Cerebellar nuclear complex (tissue), 1 donor: Measurements from ENCODE around the gene ADAM12.
"Not testable (repeated sequence)": the region's sequence is repeated elsewhere in the genome, so short reads cannot be mapped to it uniquely, and the experiment has no call there.

ENCODE experiments used
- DNase-seq, 2 experiments: peaks; one replicate each; lab custom pipeline; 2025; lab: John Stamatoyannopoulos, UW

ADAM12 gene

DNA sequence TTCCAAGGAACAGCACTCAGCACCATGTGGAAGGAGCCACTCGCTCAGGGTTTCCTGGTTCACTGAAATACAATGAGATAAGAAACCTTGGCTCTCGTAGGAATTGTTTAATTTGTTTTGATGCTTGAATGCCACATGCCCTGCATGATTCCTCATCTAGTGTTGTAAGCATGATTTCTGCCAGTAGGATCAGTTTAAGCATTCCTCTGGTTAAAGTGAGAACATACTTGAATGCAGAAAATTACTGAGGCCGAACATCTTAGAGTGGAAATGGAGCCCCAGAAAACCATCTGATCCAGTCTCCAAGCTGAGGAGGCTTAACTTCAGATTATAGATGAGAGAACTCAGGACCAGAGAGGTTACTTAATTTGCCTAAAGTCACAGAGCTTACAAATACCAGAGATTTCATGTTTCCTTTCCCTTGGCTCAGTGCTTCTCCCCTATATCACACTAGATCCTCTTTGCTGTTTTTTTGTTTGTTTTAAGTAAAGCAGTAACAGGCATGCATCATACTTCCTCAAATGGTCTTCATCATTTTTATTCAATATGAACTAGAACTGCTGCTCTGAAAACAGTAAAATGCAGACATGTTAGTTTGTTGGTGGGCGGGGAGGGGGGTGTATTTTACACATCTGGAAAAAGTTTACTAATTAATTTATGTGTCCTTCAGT lies 125.1 kb downstream of the ADAM12 start:
- DNase-seq: no peak

DNA sequence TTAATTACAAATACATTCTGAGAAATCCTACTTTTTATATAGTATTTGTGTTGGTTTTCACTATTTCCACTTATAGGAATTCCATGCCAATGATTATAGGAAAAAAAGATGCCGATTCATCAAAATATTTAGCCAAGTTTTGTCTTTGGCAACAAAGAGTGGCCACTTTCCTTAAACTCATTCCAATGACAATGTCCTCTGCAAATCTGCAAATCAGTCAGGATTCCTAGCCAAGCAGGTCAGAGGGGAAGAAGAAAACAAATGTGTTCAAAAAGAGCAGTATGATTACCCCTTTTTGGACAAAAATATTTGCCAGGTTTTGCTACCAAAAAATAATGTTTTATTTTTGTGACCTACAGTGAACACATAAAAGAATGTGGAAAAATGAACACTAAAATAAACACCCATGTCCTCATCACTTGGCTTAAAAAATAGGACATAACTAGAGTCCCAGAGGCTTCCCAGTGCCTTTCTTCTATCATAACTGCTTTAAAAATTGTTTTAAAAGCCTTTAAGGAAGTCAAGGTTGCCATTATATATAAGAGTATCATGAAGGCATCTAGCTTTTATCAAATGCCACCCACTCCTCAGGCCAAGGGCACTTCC lies 125.9 kb downstream of the ADAM12 start:
- no peak for DNase-seq

DNA sequence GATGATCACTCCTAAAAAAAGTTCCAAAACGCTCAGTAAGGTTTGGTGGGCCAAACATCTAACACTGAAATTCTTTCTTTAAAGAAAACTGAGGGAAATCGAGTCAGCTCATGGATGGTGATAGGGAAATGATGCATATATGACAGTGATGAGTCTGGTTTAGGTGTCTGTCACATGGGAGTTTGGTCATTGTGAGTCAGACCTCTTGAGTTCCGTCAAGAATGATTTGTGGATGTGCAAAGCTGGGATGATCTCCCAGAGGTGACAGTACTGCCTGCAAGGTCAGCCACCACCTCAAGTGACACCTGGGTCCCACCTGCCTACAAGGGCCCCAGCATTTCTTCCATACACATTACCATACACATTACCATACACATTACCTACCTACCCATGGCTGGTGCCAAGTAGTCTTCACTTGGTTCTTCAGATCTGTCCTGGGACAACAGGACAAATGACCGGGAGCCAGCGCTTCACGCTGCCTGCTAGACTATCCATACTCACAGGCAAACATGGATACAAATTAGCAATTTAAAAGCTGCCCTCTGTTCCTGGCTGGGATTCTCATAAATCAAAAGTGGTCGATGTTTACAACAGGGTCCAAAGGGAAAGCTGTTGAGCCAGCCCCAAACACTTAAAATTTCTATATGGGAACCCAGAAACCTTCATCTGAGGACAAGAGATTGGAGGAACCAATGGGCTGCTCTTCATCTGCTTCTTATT lies 128.4 kb downstream of the ADAM12 start:
- no peak for DNase-seq

DNA sequence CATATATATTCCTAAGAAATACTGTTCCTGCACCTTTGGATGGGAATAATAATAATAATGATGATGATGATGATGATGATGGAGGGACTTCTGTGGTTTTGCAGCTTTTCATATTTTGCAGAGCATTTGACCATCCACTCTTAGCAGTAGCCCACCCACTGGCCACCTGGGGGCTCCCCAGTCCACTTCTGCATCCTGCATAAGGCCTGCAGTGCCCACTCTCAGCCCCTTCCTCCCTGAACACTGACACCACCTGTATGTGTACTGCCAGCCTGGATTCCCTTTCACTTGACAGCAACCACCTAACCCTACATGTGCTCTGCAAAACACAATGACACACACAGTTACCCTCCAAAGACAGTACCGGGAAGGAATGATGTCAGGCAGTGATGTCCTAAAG lies 131.4 kb downstream of the ADAM12 start:
- DNase-seq: no peak

DNA sequence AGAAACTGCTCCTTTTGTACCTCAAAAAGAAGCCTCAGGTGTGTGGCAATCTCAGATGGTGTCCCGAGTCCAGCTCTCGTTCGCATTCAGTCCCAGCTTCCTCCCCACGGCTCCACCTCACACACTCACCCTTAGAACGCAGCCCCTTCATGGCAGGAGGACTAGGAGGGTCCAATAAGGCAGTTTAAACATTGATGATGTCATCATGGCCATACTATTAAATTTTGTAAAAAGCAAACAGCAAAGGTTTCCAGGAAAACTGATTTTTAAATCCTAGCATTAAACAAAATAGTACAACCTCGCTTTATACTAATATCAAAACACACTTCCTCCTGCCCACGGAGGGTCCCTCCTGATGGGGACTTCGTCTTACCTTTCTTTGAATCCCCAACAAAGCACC lies 133.0 kb downstream of the ADAM12 start:
- no peak for DNase-seq

DNA sequence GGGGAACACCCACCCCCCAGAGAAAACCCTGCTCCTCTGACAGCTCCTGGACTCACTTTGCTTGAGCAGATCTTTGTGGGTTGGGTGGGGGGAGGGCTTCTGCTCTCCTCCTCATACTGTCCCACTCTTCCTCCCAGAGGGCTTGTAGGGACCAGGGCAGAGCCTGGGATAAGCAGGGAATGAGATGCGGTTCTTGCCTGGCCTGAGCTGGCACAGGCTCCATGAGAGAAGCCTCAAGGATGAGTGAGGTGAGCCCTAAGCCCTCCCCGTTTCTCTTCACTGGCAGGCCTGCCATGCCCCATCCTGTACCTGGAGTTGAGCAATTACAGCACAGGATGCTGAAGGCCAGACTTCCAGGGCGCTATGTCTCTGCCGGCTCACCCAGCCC lies 134.7 kb downstream of the ADAM12 start:
- DNase-seq: no peak

DNA sequence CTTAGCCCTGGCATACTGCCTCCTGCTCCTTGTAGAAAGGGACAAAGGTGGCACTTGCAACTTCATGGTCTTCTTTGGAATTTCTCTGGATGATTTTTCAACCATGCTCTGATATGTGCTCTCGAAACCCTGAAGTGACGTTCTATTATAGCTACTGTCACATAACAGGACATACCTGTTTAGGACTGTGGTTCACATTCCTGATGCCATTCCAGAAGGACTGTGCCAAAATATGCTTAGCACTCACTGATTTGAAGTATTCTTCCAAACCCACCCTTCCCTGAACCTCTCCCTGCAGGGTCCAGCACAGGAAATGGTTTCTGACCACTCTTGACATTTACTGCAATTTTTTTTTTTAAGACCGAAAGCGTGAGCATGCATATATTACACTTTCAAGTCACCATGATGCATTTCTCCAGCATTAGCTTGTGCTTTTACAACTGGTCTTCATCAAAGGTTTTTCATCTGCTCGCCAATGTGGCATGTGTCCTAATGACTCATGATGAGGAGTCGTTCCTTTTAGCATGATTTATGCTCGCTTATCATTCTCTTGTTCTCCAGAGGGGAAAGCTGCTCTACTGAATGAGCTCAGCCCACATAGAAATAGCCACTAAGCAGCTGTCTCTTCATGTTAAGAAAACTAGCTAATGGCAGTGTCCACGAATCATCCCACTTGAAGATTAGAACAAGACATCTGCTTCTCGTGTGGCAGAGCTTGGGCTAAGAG lies 135.2 kb downstream of the ADAM12 start:
- DNase-seq: no peak

DNA sequence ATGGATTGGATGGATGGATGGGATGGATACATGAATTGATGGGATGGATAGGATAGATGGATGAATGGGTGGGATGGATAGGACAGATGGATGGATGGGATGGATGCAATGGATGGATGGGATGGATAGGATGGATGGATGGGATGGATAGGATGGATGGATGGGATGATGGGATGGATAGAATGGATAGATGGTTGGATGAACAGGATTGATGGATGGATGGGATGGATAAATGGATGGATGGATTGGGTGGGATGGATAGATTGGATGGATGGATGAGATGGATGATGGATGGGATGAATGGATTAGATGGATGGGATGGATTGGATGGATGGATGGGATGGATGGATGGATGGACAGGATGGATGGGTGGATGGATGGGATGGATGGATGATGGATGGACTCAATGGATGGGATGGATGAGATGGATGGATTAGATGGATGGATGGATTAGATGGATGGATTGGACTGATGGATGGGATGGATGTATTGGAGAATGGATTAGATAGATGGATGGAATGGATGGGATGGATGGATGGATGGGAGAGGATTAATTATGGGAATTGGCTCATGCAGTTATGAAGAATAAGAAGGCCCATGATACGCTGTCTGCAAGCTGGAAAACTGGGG lies 136.4 kb downstream of the ADAM12 start:
- DNase-seq: no peak

DNA sequence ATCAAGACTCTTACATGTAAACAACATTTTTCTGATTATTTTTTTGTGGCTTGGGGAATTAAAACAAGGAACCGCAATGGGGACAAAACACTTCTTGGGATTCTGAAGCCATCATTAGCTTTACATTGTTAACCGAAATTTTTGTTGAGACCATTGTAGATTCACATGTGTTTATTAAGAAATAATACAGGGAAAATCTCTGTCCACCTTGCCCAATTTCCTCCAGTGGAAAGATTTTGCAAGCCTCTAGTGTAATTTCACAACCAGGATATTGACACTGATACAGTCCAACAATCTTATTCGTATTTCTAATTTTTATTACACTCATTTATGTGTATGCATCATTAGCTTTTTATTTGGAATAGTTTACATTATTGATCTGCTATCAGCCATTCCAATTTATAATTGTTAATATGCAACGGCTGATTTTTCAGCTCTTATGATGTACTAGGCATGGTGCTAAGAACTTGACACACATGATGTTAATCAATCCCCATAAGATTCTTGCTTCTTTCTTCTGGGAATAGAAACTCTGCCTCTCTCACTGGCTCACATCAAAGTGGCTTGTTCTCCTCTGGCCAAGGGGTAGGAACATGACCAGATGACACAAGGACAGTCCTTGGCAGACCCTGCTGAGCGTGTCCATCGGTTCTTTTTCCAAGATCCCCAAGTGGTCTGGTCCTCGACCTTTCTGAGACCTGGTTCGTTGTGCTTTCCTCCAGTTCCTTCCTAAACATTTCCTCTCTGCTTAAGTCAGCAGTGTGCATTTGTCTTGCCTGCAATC lies 137.6 kb downstream of the ADAM12 start:
- no peak for DNase-seq

DNA sequence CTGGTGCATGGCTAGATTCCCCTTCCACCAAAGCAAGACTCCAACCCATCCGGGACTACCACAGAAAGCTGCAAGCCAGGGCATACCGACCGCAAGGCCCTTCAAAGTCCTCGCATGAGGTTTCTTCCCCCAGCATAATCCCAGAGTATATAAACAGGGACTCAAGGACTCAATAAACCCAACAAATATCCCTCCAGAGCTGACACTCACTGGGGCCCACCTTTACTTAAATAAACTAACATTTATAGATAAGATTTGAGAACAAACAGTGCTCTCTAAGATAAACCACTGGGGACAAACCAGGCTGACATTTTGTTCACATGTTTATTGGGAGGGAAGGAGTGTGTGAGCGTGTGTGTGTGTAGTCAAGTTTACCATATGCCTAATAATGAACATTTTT lies 138.2 kb downstream of the ADAM12 start:
- no peak for DNase-seq

DNA sequence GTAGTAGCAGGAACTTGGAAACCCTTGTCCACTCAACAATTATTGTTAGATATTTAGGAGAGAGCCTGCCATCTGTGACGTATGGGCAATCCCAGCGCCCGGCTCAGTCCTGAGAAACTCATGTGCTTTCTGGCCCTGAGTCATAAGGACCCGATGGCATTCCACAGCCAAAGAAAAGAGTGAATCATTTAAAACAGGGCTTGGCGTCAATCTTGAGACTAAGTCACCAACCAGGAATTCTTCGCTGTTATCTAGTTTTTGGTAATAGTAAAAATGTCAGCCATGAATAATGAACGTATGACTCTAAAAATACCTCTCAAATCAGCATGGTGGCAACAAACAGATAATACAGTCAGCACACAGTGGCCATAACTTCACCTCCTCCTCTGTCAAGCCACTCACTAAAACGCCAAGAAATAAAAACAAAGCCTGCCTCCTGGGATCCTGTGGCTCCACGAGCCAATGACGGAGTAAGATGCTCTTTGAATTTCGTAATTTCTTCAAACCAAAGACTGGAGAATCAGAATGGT lies 140.8 kb downstream of the ADAM12 start:
- DNase-seq: no peak

DNA sequence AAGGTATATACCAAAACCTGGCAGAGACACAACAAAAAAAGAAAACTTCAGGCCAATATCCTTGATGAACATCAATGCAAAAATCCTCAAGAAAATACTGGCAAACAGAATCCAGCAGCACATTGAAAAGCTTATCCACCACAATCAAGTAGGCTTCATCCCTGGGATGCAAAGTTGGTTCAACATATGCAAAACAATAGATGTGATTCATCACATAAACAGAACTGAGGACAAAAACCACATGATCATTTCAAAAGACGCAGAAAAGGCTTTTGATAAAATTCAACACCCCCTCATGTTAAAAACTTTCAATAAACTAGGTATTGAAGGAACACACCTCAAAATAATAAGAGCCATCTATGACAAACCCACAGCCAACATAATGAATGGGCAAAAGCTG lies 141.9 kb downstream of the ADAM12 start:
- not testable (repeated sequence) for DNase-seq

DNA sequence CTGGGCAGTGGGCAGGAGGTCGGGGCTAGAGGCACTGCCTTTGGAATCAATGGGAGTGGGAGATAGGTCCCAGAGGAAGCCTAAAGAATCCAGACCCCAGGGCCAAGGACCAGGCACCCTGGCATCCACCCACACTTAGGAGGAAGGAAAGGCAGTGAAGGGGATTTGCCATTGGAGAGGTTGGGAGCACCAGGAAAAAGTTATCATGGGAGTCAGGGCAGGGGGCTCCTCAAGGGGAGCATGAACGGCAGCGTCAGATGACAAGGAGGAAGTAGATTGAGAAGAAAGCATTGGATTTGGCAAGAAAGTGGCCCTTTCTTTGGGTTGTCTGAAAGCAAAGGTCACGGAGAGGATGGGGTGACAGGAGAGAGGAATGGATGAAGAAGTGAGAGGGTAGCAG lies 142.8 kb downstream of the ADAM12 start:
- DNase-seq: no peak

DNA sequence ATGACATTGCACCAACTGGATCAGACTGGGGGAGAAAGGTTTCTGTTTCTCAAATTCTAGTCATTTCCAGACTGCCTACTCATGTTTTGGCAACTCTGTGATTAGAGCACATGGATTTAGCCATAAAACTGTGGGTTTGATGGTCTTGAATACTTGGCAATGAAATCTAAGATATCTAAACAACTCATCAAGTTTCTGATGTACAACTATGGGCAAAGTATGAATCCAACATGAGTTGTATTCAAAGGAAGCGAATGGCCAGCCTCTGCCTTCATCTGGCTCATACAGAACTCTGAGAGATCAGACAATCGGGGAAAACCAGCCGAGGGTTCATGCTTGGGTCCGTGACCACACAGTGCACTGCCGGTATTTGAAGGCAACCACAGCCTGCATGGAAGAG lies 144.3 kb downstream of the ADAM12 start:
- no peak for DNase-seq

DNA sequence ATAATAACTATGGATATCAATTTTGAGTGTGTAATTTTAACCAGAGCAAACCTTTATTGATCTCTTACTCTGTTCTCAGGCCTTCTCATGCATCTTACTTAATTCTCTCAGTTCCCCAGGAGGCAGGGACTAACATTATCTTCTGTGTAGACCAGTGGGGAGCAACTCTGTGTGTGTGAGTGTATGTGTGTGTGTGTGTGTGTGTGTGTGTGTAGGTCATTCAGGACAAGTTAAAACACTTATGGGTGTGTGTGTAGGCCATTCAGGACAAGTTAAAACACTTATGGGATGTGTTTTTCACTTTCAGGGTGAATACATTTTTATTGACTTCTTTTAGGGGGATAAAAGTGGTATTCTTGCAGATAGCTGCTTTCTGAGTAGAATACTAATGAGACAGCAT lies 145.0 kb downstream of the ADAM12 start:
- no peak for DNase-seq

DNA sequence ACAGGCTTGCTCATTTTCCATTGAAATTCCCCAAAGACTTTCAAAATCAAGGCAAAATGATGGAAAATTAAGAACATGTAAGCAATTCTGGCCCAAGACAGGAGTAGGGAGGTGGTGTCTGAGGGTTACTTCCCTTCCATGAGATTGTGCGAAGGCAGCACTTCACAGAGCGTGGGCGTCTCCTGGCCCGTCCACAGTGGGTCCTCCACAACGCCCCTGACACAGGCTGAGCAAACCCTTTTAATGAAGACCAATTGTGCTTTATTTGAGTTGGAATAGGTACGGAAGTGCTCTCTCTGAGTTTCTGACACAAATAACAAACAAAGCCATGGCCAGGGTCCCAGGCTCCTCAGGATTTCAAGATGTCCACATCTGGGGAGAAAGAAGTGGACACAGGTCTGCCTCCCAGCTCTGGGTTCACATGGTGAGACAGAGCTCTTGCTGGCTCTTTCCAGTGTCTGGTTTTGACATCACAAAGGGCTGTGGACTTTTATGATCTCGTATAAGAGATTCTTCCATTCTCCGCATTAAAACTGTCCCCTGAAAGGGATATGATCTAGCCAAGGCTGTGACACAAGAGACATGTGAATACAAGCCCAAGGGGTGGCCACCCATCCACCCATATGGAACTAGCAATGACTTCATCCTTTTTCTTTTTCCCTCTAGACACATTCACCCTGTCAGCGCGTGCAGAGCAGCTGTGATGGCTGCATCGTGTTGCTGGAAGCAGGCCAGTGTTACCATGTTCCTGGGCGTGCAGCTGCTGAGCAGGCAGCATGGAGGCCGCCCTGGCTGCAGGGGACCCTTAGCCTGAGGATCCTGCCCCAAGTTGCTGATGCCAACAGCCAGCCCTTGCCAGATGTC lies 145.6 kb downstream of the ADAM12 start:
- no peak for DNase-seq

DNA sequence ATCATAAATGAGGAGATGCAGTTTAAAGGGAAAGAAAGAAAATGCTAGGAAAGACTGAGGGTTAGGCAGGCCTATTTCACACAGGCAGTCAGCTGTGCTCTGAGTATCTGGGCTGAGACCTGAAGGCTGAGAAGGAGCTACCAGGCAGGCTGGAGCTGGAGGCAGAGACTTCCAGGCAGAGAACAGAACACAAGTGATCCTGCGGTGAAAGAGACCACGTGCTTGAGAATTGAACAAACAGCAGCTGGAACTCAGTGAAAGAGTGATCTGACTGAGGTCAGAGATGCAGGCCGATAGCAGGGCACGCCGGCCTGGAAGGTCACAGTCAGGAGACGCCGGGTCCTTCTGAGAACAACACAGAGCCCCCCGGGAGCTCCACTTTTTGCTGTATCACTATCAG lies 147.8 kb downstream of the ADAM12 start:
- DNase-seq: no peak

DNA sequence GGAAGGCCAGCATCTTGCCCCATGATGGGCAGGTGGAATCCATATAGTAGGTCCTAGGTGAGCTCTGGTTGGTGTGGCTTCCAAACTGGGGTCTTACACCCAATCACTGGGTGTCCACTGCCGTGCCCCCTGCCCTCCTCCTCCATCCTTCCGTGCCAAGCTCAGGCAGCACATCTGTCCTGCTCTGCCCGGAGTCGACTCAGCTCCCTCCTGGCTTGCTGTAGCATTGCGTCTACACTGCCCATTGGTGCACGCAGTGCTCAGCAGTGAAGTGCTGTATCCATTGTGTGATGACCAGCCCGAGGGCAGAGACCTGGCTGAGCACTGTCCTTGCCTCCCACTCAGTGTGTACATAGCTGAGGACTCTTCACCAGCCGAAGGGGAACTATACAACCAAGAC lies 148.4 kb downstream of the ADAM12 start:
- DNase-seq: no peak

DNA sequence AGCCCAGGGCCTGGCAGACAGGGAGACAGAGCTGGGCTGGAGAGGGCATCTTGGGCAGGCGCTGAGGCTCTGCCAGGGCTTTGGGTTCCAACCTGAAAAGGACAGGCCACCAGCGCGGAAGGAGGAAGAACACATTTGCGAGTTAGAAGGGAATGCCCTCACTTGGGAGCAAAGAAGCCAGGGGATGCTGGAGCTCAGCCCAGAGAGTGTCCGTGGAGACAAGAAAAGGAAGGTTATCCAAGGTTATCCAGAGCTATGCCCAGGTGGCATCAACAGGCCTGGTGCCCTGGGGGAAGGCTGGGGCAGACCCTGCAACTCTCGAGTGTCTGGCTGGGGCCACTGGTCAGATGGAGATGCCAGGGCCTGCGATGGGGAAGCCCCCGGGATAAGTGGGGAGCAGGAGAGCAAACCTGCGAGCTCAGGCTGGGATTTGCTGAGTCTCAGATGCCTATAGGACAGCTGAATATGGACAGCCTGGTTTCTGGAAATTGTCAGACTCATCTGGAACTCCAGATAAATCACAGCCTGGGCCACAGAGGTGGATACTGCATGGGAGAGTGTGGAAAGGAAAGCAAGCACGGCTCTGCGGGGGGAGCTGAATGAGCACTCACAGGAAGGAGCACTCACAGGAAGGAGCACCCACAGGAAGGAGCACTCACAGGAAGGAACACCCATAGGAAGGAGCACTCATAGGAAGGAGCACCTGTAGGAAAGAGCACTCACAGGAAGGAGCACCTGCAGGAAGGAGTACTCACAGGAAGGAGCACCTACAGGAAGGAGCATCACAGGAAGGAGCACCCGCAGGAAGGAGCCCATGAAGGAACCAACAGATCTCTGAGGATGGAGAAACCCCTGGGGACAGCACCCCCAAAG lies 152.1 kb downstream of the ADAM12 start:
- DNase-seq: no peak
